IPS-15b (cell line): ENCODE results near the gene TAF9B.
"Not testable (repeated sequence)": the region's sequence is repeated elsewhere in the genome, so short reads cannot be mapped to it uniquely, and the experiment has no call there.

Experiments
- H3K27me3 ChIP-seq: one replicate; pipeline ENCODE4 v1.6.1; 2013; ENCODE audit warnings: low read length; ENCODE audit not compliant: control insufficient read depth, insufficient read depth
- H3K36me3 ChIP-seq: one replicate; pipeline ENCODE4 v1.6.1; 2013; ENCODE audit warnings: low read length; ENCODE audit not compliant: control insufficient read depth, insufficient read depth
- H3K4me1 ChIP-seq: one replicate; pipeline ENCODE4 v1.6.1; 2013; ENCODE audit warnings: mild to moderate bottlenecking, low read length; ENCODE audit not compliant: control insufficient read depth, insufficient read depth
- H3K4me3 ChIP-seq: one replicate; pipeline ENCODE4 v1.5.1; 2013; ENCODE audit warnings: low read depth, low read length
- H3K9ac ChIP-seq: one replicate; pipeline ENCODE4 v1.6.1; 2013; ENCODE audit warnings: low read depth, mild to moderate bottlenecking, low read length
- H3K9me3 ChIP-seq: one replicate; pipeline ENCODE4 v1.6.1; 2013; ENCODE audit warnings: mild to moderate bottlenecking, low read length; ENCODE audit not compliant: control insufficient read depth, insufficient read depth

TAF9B gene

DNA sequence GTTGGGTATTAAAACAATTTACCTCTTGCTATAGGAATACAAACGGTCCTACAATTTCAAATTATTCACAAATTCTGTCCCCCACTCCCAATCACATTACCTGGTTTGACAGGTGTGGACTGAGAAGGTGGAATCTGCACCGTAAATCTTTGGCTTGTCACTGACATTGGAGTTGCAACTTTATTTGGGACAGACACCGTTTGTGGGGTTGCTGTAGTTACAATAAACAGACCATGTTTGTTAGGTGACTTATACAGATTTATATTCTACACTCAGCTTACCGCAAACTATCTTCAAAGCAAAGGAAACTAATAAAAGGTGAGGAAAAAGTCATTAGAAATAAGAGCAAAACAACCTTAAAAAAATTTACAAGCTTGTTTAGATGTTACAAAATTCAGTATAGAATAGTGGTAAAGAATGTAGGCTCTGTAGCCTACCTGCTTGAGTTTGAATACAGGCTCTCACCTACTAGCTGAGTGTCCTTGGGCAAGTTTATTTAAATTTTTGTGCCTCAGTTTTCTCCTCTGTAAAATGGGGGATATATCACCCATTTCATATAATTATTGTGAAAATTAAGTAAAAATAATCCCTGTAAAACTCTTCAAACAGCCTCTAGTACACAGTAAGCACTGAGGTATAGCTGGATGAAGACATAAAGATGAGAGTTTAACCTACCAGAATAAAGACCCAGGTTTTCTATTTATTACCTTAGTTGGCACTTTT, 6.1 kb downstream of the TAF9B start:
- no peak overlapping the region for H3K4me3 ChIP-seq
- H3K36me3 ChIP-seq, result no peaks in the 10 kb centered on the region

GRCh38 chrX:78131117-78131516, 8.3 kb downstream of the TAF9B start:
- H3K9ac ChIP-seq, result no peak overlapping the region
- H3K4me3 ChIP-seq, result no peak overlapping the region
- peaks cover under 1% of the 10 kb centered on the region for H3K36me3 ChIP-seq
- no peaks in the 10 kb centered on the region for H3K27me3 ChIP-seq
- H3K4me1 ChIP-seq, result no peaks in the 10 kb centered on the region
- H3K9me3 ChIP-seq, result peaks cover 4% of the 10 kb centered on the region

More for the DNA sequence above, 6.1 kb downstream of the TAF9B start:
- no peaks in the 10 kb centered on the region for H3K4me1 ChIP-seq
- no peak overlapping the region for H3K9ac ChIP-seq
- H3K9me3 ChIP-seq, result peaks cover 4% of the 10 kb centered on the region
- no peaks in the 10 kb centered on the region for H3K27me3 ChIP-seq

DNA sequence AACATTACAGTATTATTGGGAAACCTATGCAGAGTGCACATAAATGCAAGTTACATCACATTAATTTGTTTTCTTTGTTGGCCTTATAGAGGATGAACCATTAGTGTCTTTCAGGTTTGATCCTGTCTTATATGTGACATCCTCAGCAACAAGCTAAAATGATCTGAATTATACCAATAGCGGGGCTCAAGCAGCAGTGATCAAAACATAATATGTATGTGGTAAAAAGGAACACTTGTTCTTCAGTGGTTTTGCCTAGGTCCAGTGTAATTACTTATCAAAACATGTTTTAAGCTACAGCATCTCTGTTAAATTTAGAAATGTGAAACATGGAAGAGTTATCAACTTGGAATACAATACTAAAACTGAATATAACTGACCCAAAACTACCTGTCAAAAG, 9.1 kb downstream of the TAF9B start:
- peaks cover 7% of the 10 kb centered on the region for H3K36me3 ChIP-seq
- H3K9ac ChIP-seq, result no peak overlapping the region
- peaks cover 4% of the 10 kb centered on the region for H3K9me3 ChIP-seq
- no peak overlapping the region for H3K4me3 ChIP-seq
- H3K4me1 ChIP-seq, result no peaks in the 10 kb centered on the region
- H3K27me3 ChIP-seq, result no peaks in the 10 kb centered on the region

- Histone ChIP-seq H3K9me3 (peaks cover 4% of the 10 kb centered on the region), H3K4me3 (no peak overlapping the region), H3K9ac (no peak overlapping the region), H3K4me1 (no peaks in the 10 kb centered on the region), H3K36me3 (peaks cover 14% of the 10 kb centered on the region), H3K27me3 (no peaks in the 10 kb centered on the region)
Observed at GRCh38 chrX:78129714-78130113, 9.7 kb downstream of the TAF9B start.

GRCh38 chrX:78125781-78126180, 13.7 kb downstream of the TAF9B start:
- H3K9me3 ChIP-seq, H3K4me1 ChIP-seq, H3K27me3 ChIP-seq, H3K4me3 ChIP-seq, H3K9ac ChIP-seq: not testable (repeated sequence)
- peaks cover 22% of the 10 kb centered on the region for H3K36me3 ChIP-seq

DNA sequence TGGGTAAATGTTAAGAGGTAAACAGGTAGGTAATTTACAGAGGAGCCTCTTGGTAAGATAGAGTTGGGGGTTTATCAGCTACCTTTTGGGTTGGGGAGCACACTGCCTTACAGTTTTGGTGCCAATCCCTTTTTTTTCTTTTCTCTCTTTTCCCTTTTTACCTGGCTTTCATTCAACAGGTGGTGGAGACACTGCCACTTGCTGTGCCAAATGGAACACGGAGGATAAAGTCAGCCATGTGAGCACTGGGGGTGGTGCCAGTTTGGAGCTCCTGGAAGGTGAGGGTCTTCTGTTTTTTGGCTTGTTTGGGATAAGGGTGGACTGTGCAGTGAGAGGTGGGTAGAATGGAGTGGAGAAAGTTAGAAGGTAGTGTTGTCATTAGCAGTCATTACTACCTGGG, 14.3 kb downstream of the TAF9B start:
- no peak overlapping the region for H3K9ac ChIP-seq
- peaks cover under 1% of the 10 kb centered on the region for H3K9me3 ChIP-seq
- H3K4me3 ChIP-seq, result no peak overlapping the region
- H3K4me1 ChIP-seq, result no peaks in the 10 kb centered on the region
- peaks cover 22% of the 10 kb centered on the region for H3K36me3 ChIP-seq
- H3K27me3 ChIP-seq, result no peaks in the 10 kb centered on the region

- Histone ChIP-seq H3K4me1 (no peaks in the 10 kb centered on the region), H3K27me3 (no peaks in the 10 kb centered on the region), H3K36me3 (peaks cover 22% of the 10 kb centered on the region), H3K4me3 (no peak overlapping the region), H3K9me3 (no peaks in the 10 kb centered on the region), H3K9ac (no peak overlapping the region)
Observed at GRCh38 chrX:78124307-78124706, 15.1 kb downstream of the TAF9B start.

DNA sequence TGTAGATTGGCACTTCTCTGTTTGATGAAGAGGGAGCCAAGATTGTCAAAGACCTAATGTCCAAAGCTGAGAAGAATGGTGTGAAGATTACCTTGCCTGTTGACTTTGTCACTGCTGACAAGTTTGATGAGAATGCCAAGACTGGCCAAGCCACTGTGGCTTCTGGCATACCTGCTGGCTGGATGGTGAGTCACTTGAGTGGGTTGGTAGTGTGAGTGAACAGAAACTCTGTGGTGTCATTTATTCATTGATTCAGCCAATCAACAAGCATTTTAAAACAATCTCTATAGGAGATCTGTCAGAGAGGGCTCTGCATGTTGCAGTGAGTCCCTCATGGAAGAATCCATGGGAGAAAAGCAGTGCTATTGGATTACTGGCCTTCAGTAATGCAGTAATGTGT, 16.3 kb downstream of the TAF9B start:
- H3K4me1 ChIP-seq, result no peaks in the 10 kb centered on the region
- no peak overlapping the region for H3K4me3 ChIP-seq
- H3K27me3 ChIP-seq, result no peaks in the 10 kb centered on the region
- H3K9ac ChIP-seq, result no peak overlapping the region
- H3K36me3 ChIP-seq, result peaks cover 22% of the 10 kb centered on the region
- no peaks in the 10 kb centered on the region for H3K9me3 ChIP-seq

DNA sequence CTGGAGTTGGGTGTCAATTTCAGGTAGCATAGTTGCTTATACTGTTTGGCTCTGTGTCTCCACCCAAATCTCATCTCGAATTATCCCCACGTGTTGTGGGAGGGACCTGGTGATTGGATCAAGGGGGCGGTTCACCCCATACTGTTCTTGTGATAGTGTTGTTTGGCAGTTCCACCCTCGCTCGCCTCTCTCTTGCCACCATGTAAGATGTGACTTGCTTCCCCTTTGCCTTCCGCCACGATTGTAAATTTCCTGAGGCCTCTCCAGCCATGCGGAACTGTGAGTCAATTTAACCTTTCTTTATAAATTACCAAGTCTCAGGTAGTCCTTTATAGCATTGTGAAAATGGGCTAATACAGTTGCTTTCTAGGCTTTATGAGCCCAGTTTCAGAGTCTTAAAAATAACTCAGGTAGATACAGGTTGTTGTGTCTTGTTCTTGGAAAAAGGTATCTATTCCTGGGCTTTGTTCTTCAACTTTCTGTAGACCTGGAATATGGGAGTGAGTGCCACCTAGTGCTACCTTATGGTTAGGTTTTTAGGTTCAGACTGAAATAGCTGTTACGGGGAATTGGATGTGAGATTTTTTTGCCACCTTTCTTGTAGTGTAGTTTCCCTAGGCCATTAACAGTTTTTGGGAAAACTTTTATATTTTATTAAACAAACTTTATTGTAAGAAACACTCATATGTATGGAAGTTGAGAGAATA, 19.8 kb downstream of the TAF9B start:
- no peaks in the 10 kb centered on the region for H3K27me3 ChIP-seq
- H3K4me1 ChIP-seq, result no peaks in the 10 kb centered on the region
- no peaks in the 10 kb centered on the region for H3K9me3 ChIP-seq
- H3K4me3 ChIP-seq, result no peak overlapping the region
- H3K36me3 ChIP-seq, result peaks cover 24% of the 10 kb centered on the region
- H3K9ac ChIP-seq, result no peak overlapping the region

DNA sequence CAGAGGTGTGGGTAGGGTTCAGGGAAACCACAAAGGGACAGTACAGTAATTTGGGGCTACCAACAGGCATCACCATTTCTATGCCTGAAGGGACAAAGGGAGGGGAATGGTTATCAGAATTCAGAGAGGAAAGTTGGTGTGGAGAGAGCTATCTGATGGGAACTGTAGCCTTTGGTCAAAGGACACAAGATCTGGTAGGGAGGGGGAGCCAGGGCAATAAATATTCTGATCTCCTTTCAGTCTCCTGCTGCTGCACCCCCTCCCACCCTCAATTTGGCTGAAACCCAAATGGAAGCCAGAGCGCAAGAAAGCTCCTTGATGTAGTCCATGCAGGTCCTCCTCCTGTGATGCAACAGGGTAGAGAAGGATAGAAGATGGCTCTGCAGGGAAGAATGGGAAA, 20.8 kb downstream of the TAF9B start:
- no peaks in the 10 kb centered on the region for H3K4me1 ChIP-seq
- no peaks in the 10 kb centered on the region for H3K27me3 ChIP-seq
- no peaks in the 10 kb centered on the region for H3K9me3 ChIP-seq
- no peak overlapping the region for H3K9ac ChIP-seq
- peaks cover 33% of the 10 kb centered on the region for H3K36me3 ChIP-seq
- H3K4me3 ChIP-seq, result no peak overlapping the region

- Histone ChIP-seq H3K9me3 (no peaks in the 10 kb centered on the region), H3K9ac (no peak overlapping the region), H3K4me3 (no peak overlapping the region), H3K27me3 (no peaks in the 10 kb centered on the region), H3K4me1 (no peaks in the 10 kb centered on the region), H3K36me3 (peaks cover 28% of the 10 kb centered on the region)
Observed at GRCh38 chrX:78116766-78117165, 22.7 kb downstream of the TAF9B start.

DNA sequence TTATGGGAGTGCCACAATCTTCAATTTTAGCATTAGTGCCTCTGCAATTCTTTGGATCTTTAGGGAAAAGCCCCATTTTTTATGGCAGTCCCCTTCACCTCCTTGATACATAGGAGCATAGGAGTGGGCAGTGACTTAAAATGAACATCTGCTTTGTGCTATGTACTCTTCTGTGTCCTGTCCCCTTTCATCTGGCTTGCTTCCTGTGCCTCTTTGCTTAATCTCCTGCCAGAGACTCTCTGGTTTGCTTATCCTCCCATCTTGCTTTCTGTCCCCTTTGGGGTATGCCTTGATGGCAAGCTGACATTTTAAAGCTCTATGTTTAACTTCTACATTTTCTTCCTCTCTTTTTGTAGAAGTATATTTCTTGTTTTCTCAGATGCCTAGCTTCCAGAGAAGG, 23.1 kb downstream of the TAF9B start:
- H3K27me3 ChIP-seq, result no peaks in the 10 kb centered on the region
- no peaks in the 10 kb centered on the region for H3K9me3 ChIP-seq
- H3K4me3 ChIP-seq, result no peak overlapping the region
- no peak overlapping the region for H3K9ac ChIP-seq
- peaks cover 27% of the 10 kb centered on the region for H3K36me3 ChIP-seq
- no peaks in the 10 kb centered on the region for H3K4me1 ChIP-seq
